ENCODE data around the gene DENND4C.

DNA sequence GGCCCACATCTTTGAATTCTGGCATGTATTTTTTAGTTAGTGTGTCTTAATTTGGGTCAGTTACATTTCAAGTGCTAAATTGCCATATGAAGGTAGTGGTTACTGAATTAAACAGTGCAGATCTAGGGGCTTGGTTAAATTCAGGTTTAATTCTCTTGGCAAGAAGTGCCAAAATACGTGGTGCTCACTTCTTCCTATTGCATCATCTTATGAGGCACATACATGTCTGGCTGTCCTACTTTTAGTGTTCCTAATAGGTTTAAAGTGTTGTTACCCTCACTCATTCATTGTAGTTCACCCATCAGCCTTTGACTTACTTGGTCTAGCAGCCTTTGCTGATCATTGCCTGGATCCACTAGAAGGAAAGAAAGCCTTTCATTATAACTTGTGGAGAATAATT lies 90.0 kb downstream of the DENND4C start:
- TF ChIP-seq, protein P1, sequence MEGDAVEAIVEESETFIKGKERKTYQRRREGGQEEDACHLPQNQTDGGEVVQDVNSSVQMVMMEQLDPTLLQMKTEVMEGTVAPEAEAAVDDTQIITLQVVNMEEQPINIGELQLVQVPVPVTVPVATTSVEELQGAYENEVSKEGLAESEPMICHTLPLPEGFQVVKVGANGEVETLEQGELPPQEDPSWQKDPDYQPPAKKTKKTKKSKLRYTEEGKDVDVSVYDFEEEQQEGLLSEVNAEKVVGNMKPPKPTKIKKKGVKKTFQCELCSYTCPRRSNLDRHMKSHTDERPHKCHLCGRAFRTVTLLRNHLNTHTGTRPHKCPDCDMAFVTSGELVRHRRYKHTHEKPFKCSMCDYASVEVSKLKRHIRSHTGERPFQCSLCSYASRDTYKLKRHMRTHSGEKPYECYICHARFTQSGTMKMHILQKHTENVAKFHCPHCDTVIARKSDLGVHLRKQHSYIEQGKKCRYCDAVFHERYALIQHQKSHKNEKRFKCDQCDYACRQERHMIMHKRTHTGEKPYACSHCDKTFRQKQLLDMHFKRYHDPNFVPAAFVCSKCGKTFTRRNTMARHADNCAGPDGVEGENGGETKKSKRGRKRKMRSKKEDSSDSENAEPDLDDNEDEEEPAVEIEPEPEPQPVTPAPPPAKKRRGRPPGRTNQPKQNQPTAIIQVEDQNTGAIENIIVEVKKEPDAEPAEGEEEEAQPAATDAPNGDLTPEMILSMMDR (IDR thresholded peaks at IDR 0.05 in 8 of 11, conservative IDR thresholded peaks at IDR 0.05 in 3 of 11) = no peak
- no peak for TF ChIP-seq POLR2AphosphoS5 (IDR thresholded peaks at IDR 0.05)
